Tongue (tissue), 2 donors: Measurements from ENCODE around the gene CCNL2. TPM values are rescaled to one million over a fixed set of nuclear protein-coding genes. Genes with fewer than 3 reads are reported as not detected.
A peak's percentile ranks its signal among the peaks of the same experiment; 100 is the strongest.
"Not testable (repeated sequence)": the region's sequence is repeated elsewhere in the genome, so short reads cannot be mapped to it uniquely, and the experiment has no call there.

Experiments
- DNase-seq: peaks from one replicate; pipeline ENCODE4 v3.0.0-alpha.2; 2015
- total RNA-seq: library from RNA; depleted of rRNA; stranded (reverse); fragments of >200 nt; gene quantifications from one replicate; pipeline ENCODE4 v1.2.3, GENCODE V29; 2014

Gene CCNL2
- 174 TPM for total RNA-seq

- peak; percentile 99 for DNase-seq
Observed at GRCh38 chr1:1399187-1399871, at the start of gene CCNL2. CCNL2 (minus strand) TSS chr1:1399335; CDS start chr1:1399306, 29 bp downstream.

- not testable (repeated sequence) for DNase-seq
Observed at GRCh38 chr1:1446631-1447030, 47.5 kb upstream of the CCNL2 start.

GRCh38 chr1:1442069-1442770 lies 43.1 kb upstream of the CCNL2 start:
- no peak for DNase-seq

- DNase-seq = peak; percentile 69
Observed at GRCh38 chr1:1441002-1441888, 42.1 kb upstream of the CCNL2 start.

- DNase-seq = no peak
Observed at GRCh38 chr1:1440262-1441001, 41.3 kb upstream of the CCNL2 start.

GRCh38 chr1:1439546-1440261 lies 40.6 kb upstream of the CCNL2 start:
- no peak for DNase-seq

GRCh38 chr1:1438531-1439381 lies 39.6 kb upstream of the CCNL2 start:
- no peak for DNase-seq

GRCh38 chr1:1437904-1438376 lies 38.8 kb upstream of the CCNL2 start:
- DNase-seq = no peak

GRCh38 chr1:1437033-1437903 lies 38.1 kb upstream of the CCNL2 start:
- DNase-seq = no peak

GRCh38 chr1:1436630-1437032 lies 37.5 kb upstream of the CCNL2 start:
- no peak for DNase-seq

GRCh38 chr1:1435911-1436629 lies 36.9 kb upstream of the CCNL2 start:
- DNase-seq = no peak

- peak; percentile 87 for DNase-seq
Observed at GRCh38 chr1:1435106-1435903, 36.2 kb upstream of the CCNL2 start, which contains the start of gene VWA1. VWA1 (plus strand) TSS chr1:1435690; CDS start chr1:1435749, 59 bp downstream.

GRCh38 chr1:1434824-1435105 lies 35.6 kb upstream of the CCNL2 start:
- DNase-seq = no peak

- DNase-seq = peak; percentile 80
Observed at GRCh38 chr1:1434131-1434823, 35.1 kb upstream of the CCNL2 start.

- peak; percentile 80 for DNase-seq
Observed at GRCh38 chr1:1433804-1434130, 34.6 kb upstream of the CCNL2 start.

GRCh38 chr1:1432951-1433803 lies 34.0 kb upstream of the CCNL2 start:
- DNase-seq = peak; percentile 86
